Spleen (tissue), 7 donors: ENCODE measurements around the gene SCNM1.

Source experiments
- POLR2AphosphoS5 ChIP-seq, 3 donors: sonication (generic); formaldehyde crosslinking; IDR thresholded peaks; one replicate each; pipeline ENCODE4 v1.5.1; 2017; ENCODE audit warnings: antibody characterized with exemption in 3 of 3
- TF ChIP-seq, protein P1 (sequence below), 11 experiments: fragments of 200-600 bp in 7 of 11; fragments of 450-650 bp in 4 of 11; sonication (generic) in 4 of 11; IDR thresholded peaks in 8 of 11; conservative IDR thresholded peaks in 3 of 11; 1 replicate in 7 of 11; 2 replicates in 4 of 11; pipeline versions ENCODE4 v1.4.0 to v1.8.0; 2016 to 2021; ENCODE audit warnings: antibody characterized with exemption in 11 of 11, inconsistent platforms in 4 of 11, mild to moderate bottlenecking in 1 of 11
- donor health status: DM: no; HTN: no; CAD: no; lungs with moderate emphysema.
- donor health status: DM: no; HTN: no; CAD: no.
- donor health status: DM: no; HTN: no; CAD: no.

DNA sequence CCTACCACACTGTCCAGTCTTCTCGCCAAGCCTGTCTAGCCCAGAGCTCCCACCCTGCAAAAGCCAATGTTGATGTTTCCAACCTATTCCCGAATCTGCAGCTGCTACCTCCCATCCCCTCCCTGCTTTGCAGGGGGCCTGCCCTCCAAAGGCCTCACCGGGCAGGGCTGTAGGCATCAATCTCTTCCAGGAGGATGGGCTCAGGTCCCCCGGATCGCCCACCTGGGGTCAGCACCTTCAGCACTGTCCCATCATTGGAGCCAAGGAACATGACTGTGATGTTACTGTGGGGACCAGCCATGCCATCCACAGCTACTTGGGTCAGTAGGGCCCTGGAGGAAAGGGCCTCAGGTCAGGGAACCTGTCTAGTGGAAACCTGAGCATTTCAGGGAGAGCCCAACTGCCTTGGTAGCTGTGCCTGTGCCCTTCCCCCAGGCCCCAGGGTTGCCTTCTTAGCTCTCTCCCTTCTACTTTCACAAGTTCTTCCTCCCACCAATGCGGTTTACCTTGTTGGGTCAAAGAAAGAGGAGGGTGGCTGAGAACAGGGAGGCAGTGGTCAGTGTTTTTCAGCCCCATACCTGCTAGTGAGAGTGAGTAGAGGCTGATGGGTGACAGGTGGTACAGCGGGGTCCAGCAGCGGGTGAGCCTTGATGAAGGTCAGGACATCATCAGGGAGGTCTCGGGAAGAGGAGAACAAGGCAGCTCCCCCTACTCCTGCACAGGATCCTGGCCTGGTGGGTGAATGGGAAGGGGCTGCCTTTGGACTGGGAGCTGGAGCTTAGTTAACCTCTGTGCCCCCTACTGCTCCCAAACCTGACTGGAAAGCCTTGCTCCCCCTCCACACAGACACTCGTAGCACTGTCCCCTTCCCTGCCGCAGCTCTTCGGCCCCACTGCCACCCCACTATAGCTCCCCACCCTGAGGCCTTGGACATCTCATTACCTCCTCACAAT lies 30.2 kb upstream of the SCNM1 start:
- TF ChIP-seq POLR2AphosphoS5 (IDR thresholded peaks at IDR 0.05), result no peak
- TF ChIP-seq, protein P1, sequence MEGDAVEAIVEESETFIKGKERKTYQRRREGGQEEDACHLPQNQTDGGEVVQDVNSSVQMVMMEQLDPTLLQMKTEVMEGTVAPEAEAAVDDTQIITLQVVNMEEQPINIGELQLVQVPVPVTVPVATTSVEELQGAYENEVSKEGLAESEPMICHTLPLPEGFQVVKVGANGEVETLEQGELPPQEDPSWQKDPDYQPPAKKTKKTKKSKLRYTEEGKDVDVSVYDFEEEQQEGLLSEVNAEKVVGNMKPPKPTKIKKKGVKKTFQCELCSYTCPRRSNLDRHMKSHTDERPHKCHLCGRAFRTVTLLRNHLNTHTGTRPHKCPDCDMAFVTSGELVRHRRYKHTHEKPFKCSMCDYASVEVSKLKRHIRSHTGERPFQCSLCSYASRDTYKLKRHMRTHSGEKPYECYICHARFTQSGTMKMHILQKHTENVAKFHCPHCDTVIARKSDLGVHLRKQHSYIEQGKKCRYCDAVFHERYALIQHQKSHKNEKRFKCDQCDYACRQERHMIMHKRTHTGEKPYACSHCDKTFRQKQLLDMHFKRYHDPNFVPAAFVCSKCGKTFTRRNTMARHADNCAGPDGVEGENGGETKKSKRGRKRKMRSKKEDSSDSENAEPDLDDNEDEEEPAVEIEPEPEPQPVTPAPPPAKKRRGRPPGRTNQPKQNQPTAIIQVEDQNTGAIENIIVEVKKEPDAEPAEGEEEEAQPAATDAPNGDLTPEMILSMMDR (IDR thresholded peaks at IDR 0.05 in 8 of 11, conservative IDR thresholded peaks at IDR 0.05 in 3 of 11), result no peak
